GM21360 (cell line): ENCODE measurements around the gene AP1G1.
"Not testable (repeated sequence)": the region's sequence is repeated elsewhere in the genome, so short reads cannot be mapped to it uniquely, and the experiment has no call there.

Experiments
- ATAC-seq: cut with Tn5 transposase; IDR thresholded peaks from one replicate; pipeline ENCODE4 v1.9.1; 2021; ENCODE audit warnings: mild to moderate bottlenecking, moderate library complexity; ENCODE audit not compliant: unreplicated experiment

AP1G1 gene

DNA sequence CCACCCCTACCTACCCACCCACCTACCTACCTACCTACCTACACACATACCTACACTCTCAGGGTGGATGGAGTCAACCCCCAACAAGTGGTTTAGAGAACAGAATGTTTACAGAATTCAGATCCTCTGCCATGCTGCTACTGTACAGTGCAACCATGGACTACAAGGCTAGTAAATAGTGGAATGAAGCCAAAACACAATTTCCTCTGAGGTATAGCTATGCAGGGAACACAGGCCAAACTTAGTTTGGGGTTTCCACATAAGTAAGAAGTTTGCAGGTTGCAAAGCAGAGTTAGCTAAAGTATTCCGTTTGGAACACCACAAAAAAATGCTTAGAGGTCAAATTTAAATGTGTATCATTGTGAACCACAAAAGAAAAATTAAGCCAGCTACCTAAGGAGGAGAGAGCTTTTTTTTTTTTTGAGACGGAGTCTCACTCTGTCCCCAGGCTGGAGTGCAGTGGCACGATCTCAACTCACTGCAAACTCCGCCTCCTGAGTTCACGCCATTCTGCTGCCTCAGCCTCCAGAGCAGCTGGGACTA is 2.7 kb upstream of the AP1G1 start:
- ATAC-seq = no peak

DNA sequence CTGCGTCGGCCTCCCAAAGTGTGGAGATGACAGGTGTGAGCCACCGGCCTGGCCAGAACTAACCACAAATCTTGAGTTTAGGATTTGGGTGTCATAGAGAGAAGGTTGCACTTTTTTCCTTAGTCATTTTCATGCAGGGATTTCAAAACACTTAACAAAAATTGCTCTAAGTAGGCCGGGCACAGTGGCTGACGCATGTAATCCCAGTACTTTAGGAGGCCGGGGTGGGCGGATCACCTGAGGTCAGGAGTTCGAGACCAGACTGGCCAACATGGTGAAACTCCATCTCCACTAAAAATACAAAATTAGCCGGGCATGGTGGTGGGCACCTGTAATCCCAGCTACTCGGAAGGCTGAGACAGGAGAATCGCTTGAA is 1.5 kb upstream of the AP1G1 start:
- not testable (repeated sequence) for ATAC-seq

DNA sequence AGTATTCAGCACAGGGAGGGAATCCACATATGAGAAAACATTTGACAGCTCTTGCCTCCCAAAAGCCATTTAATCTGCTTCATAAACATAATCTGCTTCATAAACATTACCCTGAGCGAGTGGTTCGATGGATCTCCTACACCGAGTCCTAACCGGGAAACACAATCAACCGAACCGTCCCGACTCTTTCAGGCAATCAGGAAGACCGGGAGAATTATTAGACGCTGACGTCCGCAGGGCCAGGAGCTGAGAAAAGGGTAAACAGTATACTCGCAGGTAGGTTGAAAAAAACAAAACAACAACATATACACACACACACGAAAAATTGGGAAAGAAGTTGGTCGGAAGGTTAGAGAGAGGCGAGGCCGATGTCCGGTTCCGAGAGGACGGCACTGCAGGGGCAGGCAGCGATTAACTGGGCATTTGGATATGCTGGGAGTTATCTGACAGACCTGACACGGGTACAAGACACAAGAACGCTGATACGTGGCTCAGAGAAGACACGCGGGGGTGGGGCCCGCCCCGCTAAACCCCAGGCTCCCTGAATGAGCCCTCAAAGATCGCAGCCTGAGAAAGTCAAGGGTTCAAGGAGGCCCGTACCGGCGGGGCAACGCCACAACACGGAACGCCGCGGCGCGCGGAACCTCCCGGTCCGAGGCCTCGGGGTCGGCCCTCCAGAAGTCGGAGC is 585 bp downstream of the AP1G1 start:
- no peak for ATAC-seq

DNA sequence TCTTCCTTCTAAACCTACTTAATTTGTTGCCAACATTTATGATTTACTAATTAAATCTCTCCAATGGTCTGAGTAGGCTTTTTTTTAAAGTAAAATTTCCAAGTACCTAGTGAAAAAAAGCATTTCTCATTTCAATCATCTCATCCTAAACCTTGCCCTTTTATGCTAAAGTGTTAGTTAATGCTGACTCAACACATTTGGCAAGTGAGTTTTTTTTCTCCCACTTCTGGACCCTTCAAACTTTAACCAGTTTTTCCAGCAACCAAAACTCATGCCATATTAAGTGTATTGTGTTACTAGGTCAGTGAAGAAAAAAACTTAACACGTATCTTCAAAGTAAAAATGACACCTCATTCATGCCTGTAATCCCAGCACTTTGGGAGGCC is 5.3 kb downstream of the AP1G1 start:
- no peak for ATAC-seq

DNA sequence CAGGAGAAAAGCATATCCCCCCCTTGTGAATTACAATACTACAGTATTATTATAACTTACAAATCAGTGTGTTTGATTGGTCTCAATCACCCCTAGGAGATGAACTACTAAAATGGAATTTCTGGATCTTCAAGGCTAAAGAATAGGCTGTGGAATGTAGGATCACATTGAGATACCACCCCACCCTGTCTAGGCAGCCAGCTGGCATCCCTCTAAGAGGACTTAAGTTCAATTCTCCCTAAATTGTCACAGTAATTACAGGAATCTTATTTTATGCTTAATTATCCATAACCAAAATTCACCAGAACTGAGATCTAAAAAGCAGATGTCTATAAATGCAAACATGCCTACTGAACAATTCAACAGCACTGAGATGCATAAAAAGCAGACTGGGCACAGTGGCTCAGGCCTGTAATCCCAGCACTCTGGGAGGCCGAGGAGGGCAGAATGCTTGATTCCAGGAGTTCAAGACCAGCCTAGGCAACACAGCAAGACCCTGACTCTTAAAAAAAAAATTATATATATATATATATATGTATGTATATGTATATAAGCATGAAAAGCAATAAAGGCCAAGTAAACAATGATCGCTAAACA is 12.0 kb downstream of the AP1G1 start:
- ATAC-seq = no peak

DNA sequence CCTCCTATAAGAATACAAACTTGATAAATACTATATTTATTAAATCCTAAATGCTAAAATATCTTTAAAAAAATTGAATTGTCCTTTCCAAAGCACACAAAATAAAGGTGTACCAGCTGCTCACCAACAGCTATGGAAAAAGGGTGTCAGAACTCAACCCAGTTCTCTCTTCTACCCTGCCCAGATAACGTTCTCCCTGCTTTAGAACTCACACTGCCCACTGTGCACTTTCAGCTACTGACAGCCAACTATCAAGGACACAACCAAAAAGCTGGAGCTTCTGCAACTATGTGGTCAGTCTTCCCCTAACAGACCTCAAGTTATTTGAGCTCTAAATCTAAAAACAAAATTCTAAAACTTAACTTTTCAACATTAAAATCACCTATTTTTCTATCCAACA is 13.7 kb downstream of the AP1G1 start:
- no peak for ATAC-seq

DNA sequence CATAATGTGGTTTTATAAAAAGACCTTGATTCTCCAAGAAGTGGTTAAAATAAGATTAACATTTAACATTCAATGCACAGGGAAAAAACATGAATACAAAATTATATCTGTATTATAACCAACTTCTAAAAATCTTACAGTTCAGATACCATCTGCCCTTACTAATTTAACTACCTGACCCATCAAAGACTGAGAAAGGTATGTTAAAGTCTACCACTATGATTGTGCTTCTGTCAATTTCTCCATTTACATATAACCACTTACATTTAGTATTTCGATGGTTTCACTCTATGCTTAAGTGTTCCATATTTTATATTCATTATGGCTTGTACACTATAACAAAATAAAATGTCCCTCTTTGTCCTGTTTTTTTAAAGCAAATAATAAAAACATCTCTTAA is 14.6 kb downstream of the AP1G1 start:
- no peak for ATAC-seq

DNA sequence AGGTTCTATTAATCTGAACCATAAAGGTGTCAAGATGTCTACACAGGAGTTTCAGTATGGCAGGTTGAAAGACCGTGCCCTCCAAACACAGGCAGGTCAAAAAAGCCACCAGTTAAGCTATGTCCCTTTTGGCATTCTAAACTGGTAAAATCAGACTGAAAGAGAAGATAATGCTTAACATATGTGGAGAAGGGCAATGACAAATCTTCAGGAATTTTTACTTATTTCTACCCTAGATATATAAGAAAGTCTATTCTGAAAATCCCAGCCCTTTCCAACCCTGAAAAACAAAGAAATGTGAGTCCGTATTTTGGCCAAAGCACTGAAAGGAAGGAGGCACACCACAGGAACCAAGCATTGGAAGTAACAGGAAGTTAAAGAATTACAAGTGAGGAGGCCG is 16.5 kb downstream of the AP1G1 start:
- ATAC-seq = no peak

DNA sequence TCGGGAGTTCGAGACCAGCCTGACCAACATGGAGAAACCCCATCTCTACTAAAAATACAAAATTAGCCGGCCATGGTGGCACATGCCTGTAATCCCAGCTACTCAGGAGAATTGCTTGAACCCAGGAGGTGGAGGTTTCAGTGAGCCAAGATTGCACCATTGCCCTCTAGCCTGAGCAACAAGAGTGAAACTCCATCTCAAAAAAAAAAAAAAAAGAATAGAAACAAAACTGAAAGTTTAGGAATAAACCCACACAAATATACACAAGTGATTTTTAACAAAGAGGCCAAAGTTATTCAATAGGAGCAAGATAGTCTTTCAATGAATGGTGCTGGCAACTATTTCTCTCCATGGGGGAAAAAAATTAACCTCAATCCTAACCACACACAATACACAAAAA is 18.3 kb downstream of the AP1G1 start:
- not testable (repeated sequence) for ATAC-seq

DNA sequence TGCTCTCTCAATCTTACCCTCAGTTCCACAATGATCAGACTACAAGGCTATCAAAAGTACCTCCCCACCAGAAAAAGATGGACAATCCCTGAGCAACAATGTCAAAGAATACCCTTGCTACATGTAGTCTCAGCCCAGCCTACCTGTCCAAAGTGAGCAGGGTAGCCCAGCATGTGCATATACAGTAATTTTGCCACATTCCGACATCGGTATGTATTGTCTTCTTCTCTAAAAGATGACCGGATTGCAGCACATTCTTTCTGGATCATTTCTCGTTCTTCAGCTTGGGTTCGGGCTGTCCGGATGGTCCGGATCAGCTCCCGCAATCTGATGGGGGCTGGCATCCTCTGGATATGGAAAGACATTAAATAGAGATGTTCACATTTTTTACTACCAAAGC is 19.5 kb downstream of the AP1G1 start:
- ATAC-seq = no peak

DNA sequence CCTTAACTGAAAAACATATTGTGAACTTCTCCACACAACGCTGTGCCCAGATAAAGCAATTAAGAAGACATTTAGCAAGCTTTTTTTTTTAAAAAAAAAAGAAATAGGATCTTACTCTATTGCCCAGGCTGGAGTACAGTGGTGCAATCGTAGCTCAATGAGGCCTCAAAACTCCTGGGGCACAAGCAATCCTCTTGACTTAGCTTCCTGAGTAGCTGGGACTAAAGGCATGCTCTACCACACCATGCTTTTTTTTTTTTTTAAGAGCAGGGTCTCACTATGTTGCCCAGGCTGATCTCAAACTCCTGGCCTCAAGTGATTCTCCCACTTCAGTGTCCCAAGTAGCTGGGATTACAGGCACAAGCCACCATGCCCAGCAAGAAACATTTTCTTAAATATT is 20.1 kb downstream of the AP1G1 start:
- no peak for ATAC-seq

DNA sequence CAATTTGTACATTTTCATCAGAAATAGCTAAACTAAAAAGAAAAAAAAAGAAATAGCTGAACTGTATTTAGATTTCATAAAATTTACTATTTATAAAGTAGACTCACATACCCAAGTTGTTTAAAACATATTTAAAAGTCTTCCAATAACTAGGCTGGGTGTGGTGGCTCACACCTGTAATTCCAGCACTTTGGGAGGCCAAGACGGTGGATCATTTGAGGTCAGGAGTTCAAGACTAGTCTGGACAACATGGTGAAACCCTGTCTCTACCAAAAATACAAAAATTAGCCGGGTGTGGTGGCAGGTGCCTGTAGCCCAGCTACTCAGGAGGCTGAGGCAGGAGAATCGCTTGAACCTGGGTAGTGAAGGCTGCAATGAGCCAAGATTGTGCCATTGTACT is 23.5 kb downstream of the AP1G1 start:
- ATAC-seq = not testable (repeated sequence)

DNA sequence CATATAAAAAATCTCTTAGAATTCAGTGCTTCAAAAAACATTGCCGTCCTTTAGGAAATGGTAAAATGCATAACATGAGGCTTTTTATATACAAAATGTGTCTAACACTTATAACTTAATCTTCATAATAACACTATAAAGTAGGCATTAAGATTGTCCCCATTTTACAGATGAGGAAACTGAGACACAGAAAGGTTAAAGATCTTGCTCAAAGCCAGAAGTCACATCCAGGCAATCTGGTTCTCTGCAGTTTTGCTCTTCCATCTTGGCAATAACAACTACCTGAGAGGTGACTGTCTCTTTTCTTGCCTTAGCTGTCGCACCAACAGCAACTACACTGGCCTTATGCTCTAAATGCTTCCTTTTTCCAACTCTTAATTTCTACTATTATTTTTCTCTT is 24.5 kb downstream of the AP1G1 start:
- ATAC-seq = no peak

DNA sequence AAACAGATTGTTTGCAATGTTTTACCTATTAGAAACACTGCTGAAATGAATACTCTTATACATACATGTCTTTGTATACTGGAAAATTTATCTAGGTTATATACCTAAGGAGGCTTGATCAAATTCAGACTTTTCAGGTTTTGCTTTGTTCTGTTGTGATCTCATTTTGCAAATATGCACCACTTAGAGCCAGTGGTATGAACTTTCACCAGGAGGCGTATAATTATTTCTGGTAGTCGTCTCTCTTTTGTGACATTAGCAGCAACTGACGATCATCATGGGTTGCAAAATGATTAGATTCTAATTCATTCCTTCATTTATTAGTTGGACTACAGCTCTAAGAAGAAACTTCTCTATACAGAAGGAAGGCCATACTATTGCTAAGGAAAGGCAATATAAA is 26.9 kb downstream of the AP1G1 start:
- ATAC-seq = no peak

DNA sequence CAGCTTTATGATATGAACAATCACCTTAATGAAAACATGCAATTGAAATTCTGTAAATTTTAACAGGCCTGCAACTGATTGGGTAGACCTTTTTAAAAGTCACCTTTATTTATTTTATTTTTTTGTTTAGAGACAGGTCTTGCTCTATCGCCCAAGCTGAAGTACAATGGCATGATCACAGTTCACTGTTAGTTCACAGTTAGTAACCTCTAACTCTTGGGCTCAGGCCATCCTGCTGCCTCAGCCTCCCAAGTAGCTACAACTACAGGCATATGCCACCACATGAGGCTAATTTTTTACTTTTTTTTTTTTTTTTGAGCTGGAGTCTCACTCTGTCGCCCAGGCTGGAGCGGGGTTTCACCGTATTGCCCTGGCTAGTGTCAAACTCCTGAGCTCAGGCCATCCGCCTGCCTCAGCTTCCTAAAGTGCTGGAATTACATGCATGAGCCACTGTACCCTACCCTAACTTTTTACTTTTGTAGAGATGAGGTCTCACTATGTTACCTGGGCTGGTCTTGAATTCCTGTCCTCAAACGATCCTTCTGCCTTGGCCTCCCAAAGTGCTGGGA is 28.0 kb downstream of the AP1G1 start:
- ATAC-seq = no peak

DNA sequence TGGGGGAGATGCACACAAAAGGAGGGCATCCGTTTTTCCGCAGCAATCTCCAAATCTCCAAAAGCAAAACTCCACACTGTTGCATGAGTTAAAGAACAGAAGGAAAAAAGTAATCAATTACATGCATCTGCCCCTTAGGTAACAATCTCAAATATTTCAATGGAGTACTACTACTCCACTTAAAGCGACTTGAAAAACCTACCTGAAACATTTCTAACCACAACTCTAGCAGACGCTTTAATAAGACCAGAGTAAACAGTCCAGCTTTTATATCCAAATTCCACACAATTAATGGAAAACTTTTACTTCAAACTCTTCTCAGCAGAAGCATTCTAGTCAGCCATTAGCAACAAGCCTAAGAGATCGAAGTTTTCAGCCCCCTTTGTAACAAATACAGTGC is 29.9 kb downstream of the AP1G1 start:
- ATAC-seq = no peak

DNA sequence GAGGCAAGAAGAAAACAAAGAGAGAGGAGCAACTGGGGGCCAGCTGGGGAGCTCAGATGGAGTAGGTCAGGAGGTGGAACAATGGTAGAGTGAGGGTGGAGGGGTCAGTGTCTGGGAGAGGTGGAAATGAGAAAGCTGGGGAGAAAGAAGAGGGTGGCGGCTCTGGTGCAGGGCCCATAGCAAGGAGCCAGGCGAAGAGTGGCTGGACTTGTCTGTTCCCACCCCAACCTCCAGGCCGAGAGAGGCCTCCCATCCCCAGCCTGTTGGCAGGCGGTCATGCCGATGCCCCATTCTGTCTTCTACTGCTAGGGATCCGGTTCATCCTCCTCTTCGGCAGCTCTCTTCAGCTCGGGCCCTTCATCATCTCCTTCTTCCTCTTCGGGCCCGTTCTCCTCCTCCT is 31.3 kb downstream of the AP1G1 start:
- no peak for ATAC-seq

DNA sequence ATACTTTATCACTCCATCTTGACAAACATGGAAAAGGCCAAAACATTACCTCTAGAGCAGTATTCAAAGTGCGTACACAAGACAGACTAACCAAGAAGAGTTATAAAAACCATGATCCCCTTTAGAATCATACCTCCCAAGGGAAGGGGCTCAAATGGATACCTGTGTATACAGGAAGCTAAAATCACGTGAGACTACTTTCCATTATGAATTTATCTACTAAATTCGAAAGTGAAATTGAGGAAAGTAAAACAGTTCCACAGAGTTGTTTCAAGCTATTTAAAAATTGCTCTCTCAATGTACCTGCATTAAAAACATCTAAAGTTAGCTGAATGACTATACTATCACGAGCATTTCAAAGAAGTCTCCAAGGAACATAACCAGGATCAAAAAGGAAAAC is 32.7 kb downstream of the AP1G1 start:
- ATAC-seq = no peak

DNA sequence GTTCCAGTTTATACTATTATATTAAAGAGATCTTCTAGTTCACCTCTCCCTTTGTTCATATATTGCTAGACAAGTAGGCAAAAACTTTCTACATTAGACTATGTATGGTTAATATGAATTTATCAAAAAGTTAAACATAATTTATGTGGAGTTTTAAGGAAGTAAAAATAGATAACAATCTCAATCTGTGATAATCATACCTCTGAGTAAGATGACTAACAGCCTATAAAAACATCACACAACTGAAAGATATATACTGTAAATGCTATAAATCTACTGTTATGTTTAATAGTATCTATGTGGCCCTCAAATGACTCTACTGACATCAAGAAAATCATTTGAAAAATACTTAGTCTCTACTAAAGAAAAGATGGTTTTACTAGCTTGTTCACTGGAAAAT is 37.1 kb downstream of the AP1G1 start:
- ATAC-seq = no peak

DNA sequence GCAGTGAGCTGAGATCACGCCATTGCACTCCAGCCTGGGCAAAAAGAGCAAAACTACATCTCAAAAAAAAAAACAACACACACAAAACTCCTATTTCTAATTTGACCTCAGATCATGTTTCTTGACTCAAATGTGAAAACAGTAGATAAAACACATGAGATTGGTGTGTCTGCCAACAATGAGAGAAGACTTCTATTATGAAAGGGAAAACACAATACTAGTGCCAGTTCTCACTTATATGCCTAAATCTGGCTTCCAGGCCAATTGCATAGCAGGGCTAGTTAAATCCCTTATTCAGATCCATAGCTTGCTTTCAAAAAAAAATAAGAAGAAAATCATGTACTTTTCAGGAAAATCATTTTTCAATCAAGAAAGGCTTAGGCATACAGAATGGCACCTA is 39.4 kb downstream of the AP1G1 start:
- no peak for ATAC-seq

DNA sequence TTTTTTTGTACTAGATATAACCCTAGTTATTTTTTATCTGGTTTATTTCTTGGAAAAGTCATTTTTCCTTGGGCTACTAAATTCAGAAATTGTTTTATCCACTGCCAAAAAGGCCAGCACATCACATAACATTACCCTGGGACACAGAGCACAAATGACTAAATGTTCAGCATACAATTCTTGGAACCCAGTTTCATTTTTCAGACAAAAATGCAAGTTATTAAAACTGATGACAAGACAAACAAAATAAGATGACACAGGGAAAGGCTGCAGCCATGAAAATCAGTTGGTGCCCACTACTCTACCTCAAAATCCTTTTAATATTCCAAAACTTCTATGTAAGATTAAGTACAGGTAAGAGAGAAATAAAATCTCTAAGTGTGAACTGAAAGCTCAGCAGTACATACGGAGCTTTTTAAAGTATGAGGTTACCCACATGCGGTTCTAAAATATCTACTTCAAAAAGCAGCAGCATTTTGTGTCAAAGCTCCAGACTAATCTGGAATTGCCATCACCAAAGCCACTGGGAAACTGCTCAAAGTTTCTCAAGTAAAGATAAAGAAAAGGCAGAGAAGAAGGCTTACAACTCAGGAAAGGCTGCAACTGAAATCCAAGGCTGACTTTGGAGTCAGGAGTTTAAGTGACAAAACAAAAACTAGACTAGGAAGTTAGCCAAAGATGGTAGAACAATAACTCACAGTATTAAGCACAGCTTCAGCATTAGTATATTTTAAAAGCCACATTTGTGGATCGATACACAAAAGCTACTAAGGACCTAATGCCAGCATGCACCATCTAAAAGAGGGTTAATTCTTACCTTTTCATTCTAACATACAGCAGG is 41.4 kb downstream of the AP1G1 start:
- no peak for ATAC-seq

DNA sequence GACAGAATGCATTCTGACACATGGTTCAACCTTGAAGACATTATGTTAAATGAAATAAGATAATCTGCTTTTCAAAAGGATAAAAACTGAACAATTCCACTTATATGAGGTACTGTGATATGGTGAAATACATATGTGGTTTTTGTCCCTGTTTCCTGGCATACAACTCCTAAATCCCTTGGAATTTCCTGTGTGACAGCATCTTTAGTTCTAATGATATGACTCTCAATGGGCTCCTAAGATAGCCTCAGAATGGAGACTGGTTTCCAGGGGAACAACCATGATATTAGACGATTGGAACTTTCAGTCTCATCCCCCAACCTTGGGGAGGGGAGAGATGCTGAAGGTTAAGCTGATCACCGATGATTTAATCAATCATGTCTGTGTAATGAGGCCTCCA is 46.4 kb downstream of the AP1G1 start:
- no peak for ATAC-seq
